ENCODE results near the gene BBS5. TPM values are rescaled to one million over a fixed set of nuclear protein-coding genes. Genes with fewer than 3 reads are reported as not detected.

BBS5 gene
- total RNA-seq, 1 experiment from 2014 or later = 0.55 TPM

DNA sequence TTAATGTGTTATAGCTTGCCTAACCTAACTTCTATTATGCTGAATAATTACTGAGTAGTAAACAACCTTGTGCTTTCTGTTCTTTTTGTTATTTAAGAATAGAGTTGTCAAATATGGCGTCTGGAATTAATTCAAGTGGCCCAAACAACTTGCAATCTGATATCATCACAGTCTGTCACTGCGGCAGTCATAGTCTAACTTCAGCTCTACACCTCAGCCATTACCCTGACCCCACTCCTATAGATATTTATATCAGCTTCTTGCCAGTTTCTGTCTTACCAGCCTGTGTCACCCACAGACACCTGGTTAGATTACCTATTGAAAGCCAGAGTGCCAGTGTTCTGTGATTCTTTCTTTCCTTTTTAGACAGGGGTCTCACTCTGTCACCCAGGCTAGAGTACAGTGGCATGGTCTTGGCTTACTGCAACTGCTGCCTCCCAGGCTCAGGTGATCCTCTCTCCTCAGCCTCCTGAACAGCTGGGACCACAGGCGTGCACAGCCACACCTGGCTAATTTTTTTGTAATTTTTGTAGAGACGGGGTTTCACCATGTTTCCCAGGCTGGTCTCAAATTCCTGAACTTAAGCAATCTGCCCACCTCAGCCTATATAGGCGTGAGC is 16.1 kb downstream of the BBS5 start:
- no peak for DNase-seq
- Histone ChIP-seq H4K5ac (ENCODE audit: insufficient read length, low read depth, low read length) (no peak overlapping the region), H3K27ac (ENCODE audit: insufficient read length, low read depth, low read length) (no peak overlapping the region), H3K27me3 (ENCODE audit: insufficient read depth, low read length) (no peaks in the 10 kb centered on the region), H3K18ac (ENCODE audit: insufficient read length, low read depth, low read length) (no peak overlapping the region), H2AK5ac (ENCODE audit: insufficient read length, low read length) (no peak overlapping the region), H3K4me2 (ENCODE audit: insufficient read depth, insufficient read length, low read length) (no peak overlapping the region), H3T11ph (ENCODE audit: low read length) (no peak overlapping the region), H2BK5ac (ENCODE audit: insufficient read length, low read length) (no peak overlapping the region), H2BK15ac (ENCODE audit: low read depth, low read length) (no peak overlapping the region), H3K79me2 (ENCODE audit: insufficient read depth, low read length) (no peaks in the 10 kb centered on the region), H3K9ac (ENCODE audit: extremely low read depth, insufficient read length, low read length) (no peak overlapping the region), H2BK120ac (ENCODE audit: low read depth, low read length, poor library complexity, severe bottlenecking) (no peak overlapping the region), H3K9me3 (ENCODE audit: control insufficient read depth, low read depth, low read length) (no peaks in the 10 kb centered on the region), H4K8ac (replicated peaks; ENCODE audit: insufficient read length, low read depth, low read length) (no peak overlapping the region), H3K23me2 (ENCODE audit: insufficient read length, low read depth, low read length, poor library complexity, severe bottlenecking) (no peaks in the 10 kb centered on the region), H2AFZ (ENCODE audit: low read length) (no peak overlapping the region), H4K20me1 (ENCODE audit: control insufficient read depth, insufficient read depth, insufficient read length) (no peaks in the 10 kb centered on the region), H3K56ac (ENCODE audit: insufficient read length, low read depth, low read length) (no peak overlapping the region), H3K23ac (ENCODE audit: insufficient read length, low read depth, low read length) (no peak overlapping the region), H3K14ac (ENCODE audit: insufficient read depth, low read length) (no peak overlapping the region; the same call in 1 of the 2 replicates), H3K79me1 (ENCODE audit: insufficient read depth, low read depth, low read length, poor library complexity, severe bottlenecking) (no peaks in the 10 kb centered on the region), H3K4ac (ENCODE audit: low read depth, low read length) (no peak overlapping the region), H2BK12ac (ENCODE audit: insufficient read length, low read depth, low read length) (no peak overlapping the region), H4K91ac (ENCODE audit: insufficient read length, low read depth, low read length) (no peak overlapping the region), H2BK20ac (ENCODE audit: low read depth, low read length, poor library complexity, severe bottlenecking) (no peak overlapping the region), H3K4me1 (ENCODE audit: insufficient read depth, low read length) (no peaks in the 10 kb centered on the region)
- whole genome bisulfite sequencing (ENCODE audit: extremely low coverage, insufficient read length, low lambda C conversion rate) = no CpG with 5 or more reads among the region's 5 CpGs
- Mint-ChIP-seq H3K4me3 (no peak overlapping the region), H3K27ac (no peak overlapping the region), H3K4me1 (no peaks in the 10 kb centered on the region), H3K9me3 (peaks cover 3 to 4% of the 10 kb centered on the region in 2 experiments; a peak in 4 of 5 replicates), H3K36me3 (ENCODE audit: insufficient read depth in 1 of 3, low read depth in 3 of 3) (peaks cover 0 to 4% (median 0%) of the 10 kb centered on the region in 3 experiments; a peak in 2 of 7 replicates), H3K27me3 (ENCODE audit: low read depth) (no peaks in the 10 kb centered on the region)
- TF ChIP-seq CTCF (conservative IDR thresholded peaks at IDR 0.05) = no peak
